DOHH2 (cell line): ENCODE results near the gene WDFY4.

ENCODE experiments used
- H3F3A ChIP-seq: fragments of 200-600 bp; sonication (generic), shearing (Covaris generic); 2 replicates; pipeline ENCODE4 v1.6.0; 2016; ENCODE audit warnings: antibody characterized with exemption, mild to moderate bottlenecking; ENCODE audit not compliant: control insufficient read depth, insufficient read depth
- H3K27ac ChIP-seq: fragments of 200-600 bp; sonication (generic); 2 replicates; pipeline ENCODE4 v1.5.1; 2014; ENCODE audit warnings: low read depth, mild to moderate bottlenecking, low read length, moderate library complexity
- H3K27me3 ChIP-seq: fragments of 200-600 bp; sonication (generic); 2 replicates; pipeline ENCODE4 v1.6.1; 2014; ENCODE audit warnings: mild to moderate bottlenecking, low read length, mixed read lengths; ENCODE audit not compliant: control insufficient read depth
- H3K36me3 ChIP-seq: fragments of 200-600 bp; sonication (generic); 2 replicates; pipeline ENCODE4 v1.6.1; 2014; ENCODE audit warnings: mild to moderate bottlenecking, low read length, moderate library complexity, mixed read lengths; ENCODE audit not compliant: control insufficient read depth
- H3K4me1 ChIP-seq: fragments of 200-600 bp; sonication (generic); 2 replicates; pipeline ENCODE4 v1.6.1; 2014; ENCODE audit warnings: mild to moderate bottlenecking, low read length, mixed read lengths; ENCODE audit not compliant: control insufficient read depth
- H3K4me2 ChIP-seq: fragments of 200-600 bp; sonication (generic); 2 replicates; pipeline ENCODE4 v1.6.0; 2014; ENCODE audit warnings: mild to moderate bottlenecking, low read length, moderate library complexity
- H3K4me3 ChIP-seq: fragments of 200-600 bp; sonication (generic); 2 replicates; pipeline ENCODE4 v1.5.1; 2014; ENCODE audit warnings: mild to moderate bottlenecking, low read length, mixed read lengths
- H3K79me2 ChIP-seq: fragments of 200-600 bp; sonication (generic); 2 replicates; pipeline ENCODE4 v1.6.1; 2014; ENCODE audit warnings: mild to moderate bottlenecking, low read length, mixed read lengths; ENCODE audit not compliant: control insufficient read depth
- H3K9me2 ChIP-seq: fragments of 200-600 bp; sonication (generic); replicated peaks from 2 replicates; pipeline ENCODE4 v1.6.1; 2014; ENCODE audit warnings: mild to moderate bottlenecking, low read length, mixed read lengths; ENCODE audit not compliant: control insufficient read depth
- H3K9me3 ChIP-seq: fragments of 200-600 bp; sonication (generic); 2 replicates; pipeline ENCODE4 v1.6.1; 2014; ENCODE audit warnings: antibody characterized with exemption, low read length, mixed read lengths; ENCODE audit not compliant: control insufficient read depth, insufficient read depth
- H4K20me1 ChIP-seq: fragments of 200-600 bp; sonication (generic); 2 replicates; pipeline ENCODE4 v1.6.0; 2014; ENCODE audit warnings: low read depth, mild to moderate bottlenecking, antibody characterized with exemption, low read length, moderate library complexity; ENCODE audit not compliant: control insufficient read depth, insufficient read depth
- EZH2phosphoT487 ChIP-seq: fragments of 200-600 bp; sonication (generic); IDR thresholded peaks from 2 replicates; pipeline ENCODE4 v1.6.1; 2017; ENCODE audit warnings: borderline replicate concordance, mild to moderate bottlenecking, antibody characterized with exemption, low read length, moderate library complexity, mixed read lengths
- TF ChIP-seq, protein P1 (sequence below): fragments of 200-600 bp; sonication (generic); IDR thresholded peaks from one replicate; pipeline ENCODE4 v1.5.1; 2014; ENCODE audit warnings: antibody characterized with exemption, mild to moderate bottlenecking, low read depth, low read length; ENCODE audit not compliant: poor library complexity, severe bottlenecking

The WDFY4 gene

DNA sequence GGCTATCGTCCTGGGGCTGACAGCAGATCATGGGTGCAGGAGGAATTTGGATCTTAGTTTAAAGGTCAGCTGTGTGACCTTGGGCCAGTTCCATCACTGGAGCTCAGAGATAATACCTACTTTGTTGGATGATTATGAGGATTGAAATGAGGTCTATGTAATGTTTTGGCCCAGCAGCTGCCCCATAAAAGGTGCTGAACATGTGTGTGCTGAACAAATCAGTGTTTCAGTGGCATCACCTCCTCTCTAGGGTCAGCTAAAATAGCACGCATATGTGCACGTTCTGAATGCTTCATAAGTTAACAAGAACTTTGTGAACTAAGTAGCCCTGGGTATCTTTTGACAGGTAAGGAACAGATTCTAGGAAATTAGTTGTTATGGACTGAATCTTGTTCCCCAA lies 339.8 kb downstream of the WDFY4 start:
- Histone ChIP-seq H3K36me3 (no peaks in the 10 kb centered on the region), H3K9me3 (no peaks in the 10 kb centered on the region), H3K79me2 (no peaks in the 10 kb centered on the region), H3F3A (no peaks in the 10 kb centered on the region), H4K20me1 (no peaks in the 10 kb centered on the region), H3K9me2 (no peaks in the 10 kb centered on the region), H3K27me3 (peaks cover 7% of the 10 kb centered on the region; the same call in 1 of the 2 replicates), H3K27ac (no peak overlapping the region), H3K4me1 (no peaks in the 10 kb centered on the region), H3K4me2 (no peak overlapping the region), H3K4me3 (no peak overlapping the region)
- no peak for TF ChIP-seq EZH2phosphoT487
- TF ChIP-seq, protein P1, sequence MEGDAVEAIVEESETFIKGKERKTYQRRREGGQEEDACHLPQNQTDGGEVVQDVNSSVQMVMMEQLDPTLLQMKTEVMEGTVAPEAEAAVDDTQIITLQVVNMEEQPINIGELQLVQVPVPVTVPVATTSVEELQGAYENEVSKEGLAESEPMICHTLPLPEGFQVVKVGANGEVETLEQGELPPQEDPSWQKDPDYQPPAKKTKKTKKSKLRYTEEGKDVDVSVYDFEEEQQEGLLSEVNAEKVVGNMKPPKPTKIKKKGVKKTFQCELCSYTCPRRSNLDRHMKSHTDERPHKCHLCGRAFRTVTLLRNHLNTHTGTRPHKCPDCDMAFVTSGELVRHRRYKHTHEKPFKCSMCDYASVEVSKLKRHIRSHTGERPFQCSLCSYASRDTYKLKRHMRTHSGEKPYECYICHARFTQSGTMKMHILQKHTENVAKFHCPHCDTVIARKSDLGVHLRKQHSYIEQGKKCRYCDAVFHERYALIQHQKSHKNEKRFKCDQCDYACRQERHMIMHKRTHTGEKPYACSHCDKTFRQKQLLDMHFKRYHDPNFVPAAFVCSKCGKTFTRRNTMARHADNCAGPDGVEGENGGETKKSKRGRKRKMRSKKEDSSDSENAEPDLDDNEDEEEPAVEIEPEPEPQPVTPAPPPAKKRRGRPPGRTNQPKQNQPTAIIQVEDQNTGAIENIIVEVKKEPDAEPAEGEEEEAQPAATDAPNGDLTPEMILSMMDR: no peak

DNA sequence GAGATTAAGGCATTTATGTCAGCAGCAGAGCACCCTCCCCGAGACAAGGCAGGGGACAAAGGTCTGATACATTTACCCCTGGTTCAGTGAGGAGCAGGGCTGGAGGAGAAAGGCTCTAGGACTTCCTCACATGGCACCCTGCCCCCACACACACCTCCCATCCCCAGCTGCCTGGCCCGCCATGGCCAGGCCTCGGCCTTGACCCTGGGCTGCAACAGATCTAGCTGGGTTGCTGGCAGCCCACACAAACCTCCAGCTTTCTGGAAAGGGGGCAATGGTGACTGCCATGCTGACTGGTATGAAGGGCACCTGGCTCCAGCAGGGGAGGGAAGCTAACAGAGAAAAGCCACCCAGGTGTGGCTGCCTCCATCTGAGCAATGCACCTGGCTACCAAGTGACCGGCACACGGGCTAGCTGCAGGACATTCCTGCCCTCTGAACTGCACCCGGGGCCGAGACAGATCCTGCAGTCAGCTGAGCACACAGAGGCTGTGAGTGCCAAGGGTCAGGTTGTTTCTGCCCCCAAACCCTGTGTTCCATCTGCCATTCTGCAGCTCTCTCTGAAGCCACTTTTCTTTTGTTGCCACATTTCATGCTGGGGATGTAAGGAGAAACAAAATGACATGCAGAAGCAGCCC lies 340.8 kb downstream of the WDFY4 start:
- Histone ChIP-seq H3K4me3 (no peak overlapping the region), H3K79me2 (no peaks in the 10 kb centered on the region), H3K27ac (no peak overlapping the region), H3K36me3 (no peaks in the 10 kb centered on the region), H3K9me3 (no peaks in the 10 kb centered on the region), H3F3A (no peaks in the 10 kb centered on the region), H3K9me2 (no peaks in the 10 kb centered on the region), H3K4me2 (no peak overlapping the region), H4K20me1 (no peaks in the 10 kb centered on the region), H3K4me1 (no peaks in the 10 kb centered on the region), H3K27me3 (peaks cover 7% of the 10 kb centered on the region; the same call in 1 of the 2 replicates)
- TF ChIP-seq, protein P1: no peak
- no peak for TF ChIP-seq EZH2phosphoT487

DNA sequence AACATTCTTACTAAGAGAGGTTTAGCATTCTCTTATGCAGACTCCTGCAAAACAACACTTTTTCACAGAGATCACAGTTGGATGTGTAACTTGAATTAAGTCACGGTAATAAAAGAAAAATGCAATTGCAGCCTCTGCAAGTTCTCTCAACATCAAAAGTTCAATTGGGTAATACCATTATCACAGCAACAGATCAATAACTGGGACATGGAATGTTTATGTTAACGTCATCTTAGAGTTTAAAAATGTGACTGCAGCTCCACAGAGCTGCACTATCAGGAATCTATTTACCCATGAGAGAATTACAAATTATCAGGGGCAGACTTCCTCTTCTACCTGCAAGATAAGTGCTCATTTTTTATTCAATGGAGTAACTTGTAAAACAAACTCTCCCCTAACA lies 344.0 kb downstream of the WDFY4 start:
- Histone ChIP-seq H3K79me2 (no peaks in the 10 kb centered on the region), H3K4me3 (no peak overlapping the region), H3K27me3 (peaks cover 7% of the 10 kb centered on the region; the same call in 1 of the 2 replicates), H3K4me1 (no peaks in the 10 kb centered on the region), H3F3A (no peaks in the 10 kb centered on the region), H4K20me1 (no peaks in the 10 kb centered on the region), H3K9me3 (no peaks in the 10 kb centered on the region), H3K27ac (no peak overlapping the region), H3K36me3 (no peaks in the 10 kb centered on the region), H3K4me2 (no peak overlapping the region), H3K9me2 (no peaks in the 10 kb centered on the region)
- no peak for TF ChIP-seq EZH2phosphoT487
- TF ChIP-seq, protein P1: no peak
